ENCODE data around the gene GALNT17. TPM values are rescaled to one million over a fixed set of nuclear protein-coding genes. Genes with fewer than 3 reads are reported as not detected.

Gene GALNT17
- polyA plus RNA-seq, 2 of the 4 experiments (the other 2 are of a cell fraction): not detected

DNA sequence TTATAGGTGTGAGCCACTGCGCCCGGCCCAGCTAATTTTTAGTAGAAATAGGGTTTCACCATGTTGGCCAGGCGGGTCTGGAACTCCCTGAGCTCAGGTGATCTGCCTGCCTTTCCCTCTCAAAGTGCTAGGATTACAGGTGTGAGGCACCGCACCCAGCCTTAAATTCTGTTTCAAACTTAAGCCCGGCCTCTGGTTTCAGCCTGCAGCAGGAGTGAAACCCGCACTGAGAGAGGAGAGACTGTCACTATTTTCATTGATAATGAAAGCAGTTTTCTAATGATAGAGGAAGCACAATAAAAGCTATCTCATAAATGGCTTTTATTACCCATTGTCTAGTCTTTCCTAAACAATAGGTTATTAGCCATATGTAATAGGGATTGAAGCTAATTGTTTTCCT, 415.5 kb downstream of the GALNT17 start:
- FAIRE-seq (no peak), DNase-seq (ENCODE audit: low read depth in 1 of 2, low spot score in 1 of 2) (no peak), ATAC-seq (no peak)
- CTCF ChIA-PET: no interaction called here
- H3K4me1 ChIP-seq: no peaks in the 10 kb centered on the region
- no peaks in the 10 kb centered on the region; the same call in 2 of the 3 replicates for H3K9me3 ChIP-seq
- WGBS (ENCODE audit: missing lambda C conversion rate): 18% methylated on average over 6 of the region's 6 CpGs
- H3K27ac ChIP-seq: no peak overlapping the region
- TF ChIP-seq, protein P1, sequence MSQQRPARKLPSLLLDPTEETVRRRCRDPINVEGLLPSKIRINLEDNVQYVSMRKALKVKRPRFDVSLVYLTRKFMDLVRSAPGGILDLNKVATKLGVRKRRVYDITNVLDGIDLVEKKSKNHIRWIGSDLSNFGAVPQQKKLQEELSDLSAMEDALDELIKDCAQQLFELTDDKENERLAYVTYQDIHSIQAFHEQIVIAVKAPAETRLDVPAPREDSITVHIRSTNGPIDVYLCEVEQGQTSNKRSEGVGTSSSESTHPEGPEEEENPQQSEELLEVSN (IDR thresholded peaks at IDR 0.05; ENCODE audit: borderline replicate concordance, low read depth): no peak
- TF ChIP-seq POLR2A (IDR thresholded peaks at IDR 0.05; ENCODE audit: low read length) (no peak), NPAS2 (CRISPR knock-in tag; IDR thresholded peaks at IDR 0.05; ENCODE audit: borderline replicate concordance) (no peak), SREBF2 (IDR thresholded peaks at IDR 0.05) (no peak), RNF2 (IDR thresholded peaks at IDR 0.05; ENCODE audit: borderline replicate concordance, low read depth) (no peak), ZFP36 (IDR thresholded peaks at IDR 0.05; ENCODE audit: borderline replicate concordance, partially characterized antibody) (no peak), POLR2AphosphoS2 (conservative IDR thresholded peaks at IDR 0.05; ENCODE audit: low read length) (no peak), JUN (IDR thresholded peaks at IDR 0.05) (no peak), SMC3 (IDR thresholded peaks at IDR 0.05) (no peak), TP53 (CRISPR knock-in tag; IDR thresholded peaks at IDR 0.05) (no peak), MAFK (IDR thresholded peaks at IDR 0.05; ENCODE audit: partially characterized antibody) (no peak), GATA3 (IDR thresholded peaks at IDR 0.05; ENCODE audit: borderline replicate concordance) (no peak), RAD21 (conservative IDR thresholded peaks at IDR 0.05 in 1 of 2, IDR thresholded peaks at IDR 0.05 in 1 of 2) (no peak), ZNF302 (CRISPR knock-in tag; IDR thresholded peaks at IDR 0.05) (no peak), ZC3H11A (IDR thresholded peaks at IDR 0.05) (no peak)
- TF ChIP-seq, protein P2, sequence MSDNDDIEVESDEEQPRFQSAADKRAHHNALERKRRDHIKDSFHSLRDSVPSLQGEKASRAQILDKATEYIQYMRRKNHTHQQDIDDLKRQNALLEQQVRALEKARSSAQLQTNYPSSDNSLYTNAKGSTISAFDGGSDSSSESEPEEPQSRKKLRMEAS (IDR thresholded peaks at IDR 0.05): no peak
- TF ChIP-seq, protein P3, sequence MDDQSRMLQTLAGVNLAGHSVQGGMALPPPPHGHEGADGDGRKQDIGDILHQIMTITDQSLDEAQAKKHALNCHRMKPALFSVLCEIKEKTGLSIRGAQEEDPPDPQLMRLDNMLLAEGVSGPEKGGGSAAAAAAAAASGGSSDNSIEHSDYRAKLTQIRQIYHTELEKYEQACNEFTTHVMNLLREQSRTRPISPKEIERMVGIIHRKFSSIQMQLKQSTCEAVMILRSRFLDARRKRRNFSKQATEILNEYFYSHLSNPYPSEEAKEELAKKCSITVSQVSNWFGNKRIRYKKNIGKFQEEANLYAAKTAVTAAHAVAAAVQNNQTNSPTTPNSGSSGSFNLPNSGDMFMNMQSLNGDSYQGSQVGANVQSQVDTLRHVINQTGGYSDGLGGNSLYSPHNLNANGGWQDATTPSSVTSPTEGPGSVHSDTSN (IDR thresholded peaks at IDR 0.05): no peak
- H3K4me2 ChIP-seq: no peak overlapping the region
- H3K4me3 ChIP-seq: no peak overlapping the region
- POLR2A ChIA-PET: no interaction called here

DNA sequence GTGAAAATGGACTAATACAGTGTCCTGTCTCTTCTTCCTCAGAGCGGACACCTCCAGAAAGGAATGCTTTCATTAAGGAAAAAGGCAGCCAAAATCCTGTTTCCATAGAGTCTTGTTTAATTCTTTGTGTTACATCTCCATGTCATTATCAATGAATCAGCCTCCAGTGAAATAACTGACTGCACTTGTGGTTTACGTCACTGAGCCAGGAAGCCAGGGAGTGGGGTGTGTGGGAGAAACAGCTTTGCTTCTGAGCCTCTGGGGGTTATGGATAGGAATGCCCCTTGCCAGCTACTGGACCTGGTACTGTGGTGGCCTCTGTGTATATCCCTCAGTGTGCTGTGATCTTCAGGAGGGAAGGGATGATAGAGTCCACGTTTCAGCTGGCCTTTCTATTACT, 416.8 kb downstream of the GALNT17 start:
- ATAC-seq (no peak), FAIRE-seq (no peak), DNase-seq (ENCODE audit: low read depth in 1 of 2, low spot score in 1 of 2) (no peak)
- Histone ChIP-seq H3K9me3 (no peaks in the 10 kb centered on the region; the same call in 2 of the 3 replicates), H3K4me1 (no peaks in the 10 kb centered on the region), H3K4me3 (no peak overlapping the region), H3K27ac (no peak overlapping the region), H3K4me2 (no peak overlapping the region)
- ChIA-PET CTCF (interaction anchor here (1.0 to 1.5 kb wide), 2 partner anchors 16 to 25 kb away, joined by 3 to 4 read pairs; no protein-coding TSS in a partner anchor), POLR2A (no interaction called here)
- 38% methylated on average over 3 of the region's 3 CpGs for WGBS (ENCODE audit: missing lambda C conversion rate)
- TF ChIP-seq SMC3 (IDR thresholded peaks at IDR 0.05) (no peak), EP300 (IDR thresholded peaks at IDR 0.05) (no peak), HOXB13 (CRISPR knock-in tag; IDR thresholded peaks at IDR 0.05; ENCODE audit: low read depth) (no peak), POLR2A (IDR thresholded peaks at IDR 0.05; ENCODE audit: low read length) (no peak), ZC3H11A (IDR thresholded peaks at IDR 0.05) (no peak), JUN (IDR thresholded peaks at IDR 0.05) (no peak), ZFP36 (IDR thresholded peaks at IDR 0.05; ENCODE audit: borderline replicate concordance, partially characterized antibody) (no peak), HEYL (CRISPR knock-in tag; IDR thresholded peaks at IDR 0.05) (no peak), MAZ (IDR thresholded peaks at IDR 0.05; ENCODE audit: borderline replicate concordance, low read depth, low read length) (no peak), ESRRA (IDR thresholded peaks at IDR 0.05; ENCODE audit: borderline replicate concordance, low read length) (no peak), HDAC2 (IDR thresholded peaks at IDR 0.05) (no peak), NFE2L2 (conservative IDR thresholded peaks at IDR 0.05; ENCODE audit: low read length) (no peak)
- TF ChIP-seq, protein P4, sequence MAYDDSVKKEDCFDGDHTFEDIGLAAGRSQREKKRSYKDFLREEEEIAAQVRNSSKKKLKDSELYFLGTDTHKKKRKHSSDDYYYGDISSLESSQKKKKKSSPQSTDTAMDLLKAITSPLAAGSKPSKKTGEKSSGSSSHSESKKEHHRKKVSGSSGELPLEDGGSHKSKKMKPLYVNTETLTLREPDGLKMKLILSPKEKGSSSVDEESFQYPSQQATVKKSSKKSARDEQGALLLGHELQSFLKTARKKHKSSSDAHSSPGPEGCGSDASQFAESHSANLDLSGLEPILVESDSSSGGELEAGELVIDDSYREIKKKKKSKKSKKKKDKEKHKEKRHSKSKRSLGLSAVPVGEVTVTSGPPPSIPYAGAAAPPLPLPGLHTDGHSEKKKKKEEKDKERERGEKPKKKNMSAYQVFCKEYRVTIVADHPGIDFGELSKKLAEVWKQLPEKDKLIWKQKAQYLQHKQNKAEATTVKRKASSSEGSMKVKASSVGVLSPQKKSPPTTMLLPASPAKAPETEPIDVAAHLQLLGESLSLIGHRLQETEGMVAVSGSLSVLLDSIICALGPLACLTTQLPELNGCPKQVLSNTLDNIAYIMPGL (CRISPR knock-in tag; IDR thresholded peaks at IDR 0.05; ENCODE audit: borderline replicate concordance): no peak
